NOMO-1 treated with dmso at 0.1 percent for 144 hours (cell line): Measurements from ENCODE around the gene HOXA6.
A peak's percentile ranks its signal among the peaks of the same experiment; 100 is the strongest.

ENCODE experiments used
- DNase-seq: peaks from one replicate; lab custom pipeline; 2025; ENCODE audit not compliant: unreplicated experiment; lab: John Stamatoyannopoulos, UW

The HOXA6 gene

GRCh38 chr7:27099453-27100370 is 47.9 kb downstream of the HOXA6 start:
- no peak for DNase-seq

GRCh38 chr7:27098578-27099451 is 48.8 kb downstream of the HOXA6 start:
- DNase-seq: no peak

GRCh38 chr7:27097686-27098577 is 49.6 kb downstream of the HOXA6 start:
- no peak for DNase-seq

- no peak for DNase-seq
Measured at GRCh38 chr7:27096768-27097514, 50.6 kb downstream of the HOXA6 start.

- peak; percentile 93 for DNase-seq
Measured at GRCh38 chr7:27095897-27096767, 51.4 kb downstream of the HOXA6 start, which contains the start of gene HOXA1. Gene HOXA1 (minus strand): TSS chr7:27096000. CDS start chr7:27095912, 88 bp downstream.
